GM12874 (cell line): ENCODE results near the gene MPHOSPH9.

Source experiments
- CTCF ChIP-seq: IDR thresholded peaks from 2 replicates; pipeline ENCODE4 v1.5.1; 2011; ENCODE audit warnings: low read depth, mild to moderate bottlenecking, control low read depth, low read length, moderate library complexity; ENCODE audit not compliant: insufficient read depth

The MPHOSPH9 gene

DNA sequence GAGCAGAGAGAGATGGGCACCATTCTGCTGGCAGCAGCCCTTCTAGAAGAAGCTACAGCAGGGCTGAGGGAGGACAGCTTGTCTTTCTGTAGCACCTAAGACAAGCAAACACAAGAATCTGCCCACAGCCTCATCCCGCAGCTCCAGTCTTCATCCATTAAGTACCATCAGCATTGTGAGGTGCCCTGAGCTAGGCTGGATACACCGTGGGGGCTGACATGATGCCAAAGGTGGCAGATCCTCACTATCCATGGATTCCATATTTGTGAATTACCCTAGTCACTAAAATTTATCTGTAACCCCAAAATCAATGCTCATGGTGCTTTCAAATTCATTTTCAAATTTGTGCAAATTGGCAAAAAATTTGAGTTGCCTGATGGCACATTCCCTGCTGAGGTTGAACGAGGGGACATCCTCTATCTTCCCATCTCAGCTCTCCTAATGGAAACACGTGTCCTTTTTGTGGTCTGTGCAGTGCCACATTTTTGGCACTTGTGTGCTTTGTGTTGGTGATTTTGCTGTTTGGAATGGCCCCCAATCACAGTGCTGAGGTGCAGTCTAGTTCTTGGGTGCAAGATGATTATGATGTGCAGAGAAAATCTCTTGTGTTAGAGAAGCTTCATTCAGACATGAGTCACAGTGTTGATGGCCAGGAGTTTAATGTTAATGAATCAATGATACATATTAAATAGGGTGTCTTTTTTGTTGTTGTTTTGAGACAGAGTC lies 89.0 kb downstream of the MPHOSPH9 start:
- TF ChIP-seq CTCF, result no peak

GRCh38 chr12:123142921-123143735 lies 89.8 kb downstream of the MPHOSPH9 start:
- no peak for TF ChIP-seq CTCF

GRCh38 chr12:123142518-123142840 lies 90.5 kb downstream of the MPHOSPH9 start:
- TF ChIP-seq CTCF, result no peak

DNA sequence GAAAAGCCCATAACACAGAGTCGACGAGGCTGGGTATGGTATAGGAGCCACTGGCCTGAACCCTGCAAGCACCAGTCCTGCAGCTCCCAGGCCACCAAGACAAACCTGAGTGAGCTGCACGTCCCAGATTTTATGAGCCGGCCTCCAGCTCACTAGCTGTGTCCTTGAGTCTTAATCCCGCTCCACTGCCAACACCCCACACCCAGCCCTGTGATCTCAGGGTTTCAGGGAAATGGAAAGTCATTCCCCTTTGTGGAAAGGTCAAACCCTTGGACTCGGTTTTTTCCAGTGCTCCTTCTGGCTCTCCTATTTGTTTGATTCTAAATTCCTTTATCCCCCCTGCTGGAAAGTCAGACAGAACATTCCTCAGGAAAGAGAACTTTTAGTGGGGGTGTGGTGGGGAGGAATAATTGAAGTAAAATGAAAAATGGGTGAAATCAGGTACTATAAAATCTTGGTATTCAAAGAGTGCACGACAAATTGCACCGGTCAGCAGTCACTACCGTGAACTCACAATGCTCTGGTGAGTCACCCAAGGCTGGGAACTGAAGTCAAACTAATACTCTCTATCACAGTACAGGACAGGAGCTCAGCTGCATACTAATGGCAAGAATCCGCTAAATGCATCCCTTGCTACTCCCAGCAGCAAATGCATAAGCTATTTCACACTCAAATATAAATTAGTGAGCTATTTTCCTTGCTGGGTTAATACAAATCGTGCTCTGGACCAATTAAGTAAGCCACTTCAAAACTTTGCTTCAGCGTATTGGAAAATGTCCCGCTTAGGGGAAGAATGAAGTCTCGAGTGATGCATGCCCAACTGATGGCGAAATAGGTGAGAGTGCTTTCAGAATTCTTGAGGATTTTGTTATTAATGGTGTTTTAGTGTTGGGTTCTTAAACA lies 91.1 kb downstream of the MPHOSPH9 start:
- TF ChIP-seq CTCF, result no peak

DNA sequence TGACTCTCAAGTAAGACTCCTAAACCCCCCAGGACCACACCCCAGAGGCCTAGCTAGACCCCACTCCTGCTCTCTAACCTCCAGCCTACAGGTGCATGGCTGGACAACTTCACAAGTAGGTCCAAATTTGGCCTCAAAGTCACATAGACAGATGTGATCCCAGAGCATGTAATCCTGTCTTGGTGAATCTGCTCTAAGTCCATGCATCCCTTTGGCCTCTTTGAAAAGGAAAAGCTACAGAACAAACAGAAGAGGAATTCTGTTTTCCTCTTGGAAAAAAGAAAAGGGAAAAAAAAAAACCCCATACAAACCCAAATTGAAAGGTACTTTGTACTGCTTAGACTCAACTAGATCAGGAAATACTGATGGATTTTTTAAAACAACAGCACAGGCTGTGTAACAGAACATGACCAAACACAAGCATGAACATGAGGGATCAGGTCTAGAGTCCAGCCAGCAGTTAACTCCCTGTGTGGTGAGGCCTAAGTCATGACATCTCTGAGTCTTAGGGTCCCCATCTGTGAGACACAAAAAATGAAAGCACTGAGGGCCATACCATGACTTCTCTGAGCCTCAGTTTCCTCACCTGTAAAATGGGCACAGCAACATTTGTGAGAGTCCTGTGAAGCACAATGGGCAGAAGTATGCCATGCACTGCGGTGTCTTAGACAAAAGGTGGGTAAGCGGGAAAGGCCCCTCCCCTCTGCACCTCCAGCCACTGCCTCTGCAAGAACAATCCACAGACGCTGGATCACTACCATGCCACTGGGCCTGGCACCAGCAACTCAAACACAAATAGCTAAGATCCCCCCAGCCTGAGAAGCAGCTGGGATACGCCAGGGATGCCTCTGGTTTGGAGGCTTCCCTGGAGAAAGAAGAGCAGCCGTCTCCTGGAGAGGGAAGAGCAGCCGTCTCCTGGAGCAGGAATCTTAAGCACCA lies 92.0 kb downstream of the MPHOSPH9 start:
- no peak for TF ChIP-seq CTCF

GRCh38 chr12:123139926-123140675 lies 92.8 kb downstream of the MPHOSPH9 start:
- no peak for TF ChIP-seq CTCF
